Stimulated activated CD4-positive, alpha-beta T cell treated with anti-CD3 and anti-CD28 coated beads, Interleukin-1b, Interleukin-23, amount 100 ng/mL, for 4 hours (primary cell): ENCODE data around the gene AMDHD2.
"Not testable (repeated sequence)": the region's sequence is repeated elsewhere in the genome, so short reads cannot be mapped to it uniquely, and the experiment has no call there.

Experiments
- DNase-seq, 2 donors: peaks; one replicate each; pipeline ENCODE4 v3.0.0-alpha.2; 2020; ENCODE audit warnings: low read depth in 2 of 2

Gene AMDHD2

GRCh38 chr16:2577044-2577443 is 56.9 kb downstream of the AMDHD2 start:
- not testable (repeated sequence) for DNase-seq

- not testable (repeated sequence) for DNase-seq
Observed at GRCh38 chr16:2578905-2579304, 58.7 kb downstream of the AMDHD2 start.

GRCh38 chr16:2580143-2580542 is 60.0 kb downstream of the AMDHD2 start:
- not testable (repeated sequence) for DNase-seq

GRCh38 chr16:2580818-2581217 is 60.6 kb downstream of the AMDHD2 start:
- DNase-seq = not testable (repeated sequence)
